ENCODE measurements around the gene C17orf50. TPM values are rescaled to one million over a fixed set of nuclear protein-coding genes. Genes with fewer than 3 reads are reported as not detected.

The C17orf50 gene
- total and polyA plus RNA-seq, 7 donors, result 0.07 TPM; not detected in 6

DNA sequence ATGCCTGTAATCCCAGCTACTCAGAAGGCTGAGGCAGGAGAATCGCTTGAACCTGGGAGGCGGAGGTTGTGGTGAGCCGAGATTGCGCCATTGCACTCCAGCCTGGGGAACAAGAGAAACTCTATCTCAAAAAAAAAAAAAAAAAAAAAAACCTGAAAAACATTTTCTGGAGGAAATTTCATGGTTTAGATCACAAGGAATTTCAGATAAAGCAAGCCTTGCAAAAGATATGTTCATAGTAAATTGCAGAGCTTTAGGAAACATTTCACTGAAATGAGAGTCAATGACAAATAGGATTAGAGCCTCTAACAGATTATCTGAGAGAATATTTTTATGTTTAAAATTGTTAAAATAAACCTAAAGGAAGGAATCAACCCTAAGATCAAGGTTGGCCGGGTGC is 51.8 kb downstream of the C17orf50 start:
- intact Hi-C loops (cut with DNase I), result no loop called here
- WGBS, 2 donors, result 89 to 91% methylated on average over 5 of the region's 5 CpGs
- peaks cover 0 to 64% (median 57%) of the 10 kb centered on the region in 4 donors for H3K4me1 ChIP-seq
- no peaks in the 10 kb centered on the region for H3K27me3 ChIP-seq
- no peak for DNase-seq
- no peak overlapping the region for H3K27ac ChIP-seq
- peaks cover 0 to 6% (median 0%) of the 10 kb centered on the region in 4 donors for H3K36me3 ChIP-seq
- H3K9me3 ChIP-seq, result no peaks in the 10 kb centered on the region
- TF ChIP-seq, protein P1, sequence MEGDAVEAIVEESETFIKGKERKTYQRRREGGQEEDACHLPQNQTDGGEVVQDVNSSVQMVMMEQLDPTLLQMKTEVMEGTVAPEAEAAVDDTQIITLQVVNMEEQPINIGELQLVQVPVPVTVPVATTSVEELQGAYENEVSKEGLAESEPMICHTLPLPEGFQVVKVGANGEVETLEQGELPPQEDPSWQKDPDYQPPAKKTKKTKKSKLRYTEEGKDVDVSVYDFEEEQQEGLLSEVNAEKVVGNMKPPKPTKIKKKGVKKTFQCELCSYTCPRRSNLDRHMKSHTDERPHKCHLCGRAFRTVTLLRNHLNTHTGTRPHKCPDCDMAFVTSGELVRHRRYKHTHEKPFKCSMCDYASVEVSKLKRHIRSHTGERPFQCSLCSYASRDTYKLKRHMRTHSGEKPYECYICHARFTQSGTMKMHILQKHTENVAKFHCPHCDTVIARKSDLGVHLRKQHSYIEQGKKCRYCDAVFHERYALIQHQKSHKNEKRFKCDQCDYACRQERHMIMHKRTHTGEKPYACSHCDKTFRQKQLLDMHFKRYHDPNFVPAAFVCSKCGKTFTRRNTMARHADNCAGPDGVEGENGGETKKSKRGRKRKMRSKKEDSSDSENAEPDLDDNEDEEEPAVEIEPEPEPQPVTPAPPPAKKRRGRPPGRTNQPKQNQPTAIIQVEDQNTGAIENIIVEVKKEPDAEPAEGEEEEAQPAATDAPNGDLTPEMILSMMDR (IDR thresholded peaks at IDR 0.05), result no peak
- H3K4me3 ChIP-seq, result no peak overlapping the region

Other genes starting within 250 kb of the C17orf50 start
- 1 to 10 TPM in 1 of 4 donors, under 1 TPM in 3; 0.27 to 1.2 (median 0.63) TPM for gene SLFN12L, start 223.2 kb upstream of the C17orf50 start, total RNA-seq
- 1 to 10 TPM in 1 of 3 donors, not detected in 2; 1.9 TPM for gene SLFN12L, start 223.2 kb upstream of the C17orf50 start, polyA plus RNA-seq
- gene SLFN14, start 200.1 kb upstream of the C17orf50 start, total RNA-seq, result not detected
- not detected for gene SLFN14, start 200.1 kb upstream of the C17orf50 start, polyA plus RNA-seq
- 10 to 100 TPM in 1 of 4 donors, 1 to 10 TPM in 3; 4.6 to 10.4 (median 6.5) TPM for gene PEX12, start 182.3 kb upstream of the C17orf50 start, total RNA-seq
- gene PEX12, start 182.3 kb upstream of the C17orf50 start, polyA plus RNA-seq, result 1 to 10 TPM in 2 of 3 donors, under 1 TPM in 1; 0.92 to 2.7 (median 2.4) TPM
- gene AP2B1, start 173.6 kb upstream of the C17orf50 start, total RNA-seq, result 10 to 100 TPM; 46.7 to 58.7 (median 53.2) TPM
- gene AP2B1, start 173.6 kb upstream of the C17orf50 start, polyA plus RNA-seq, result 10 to 100 TPM; 43.2 to 86.4 (median 46.7) TPM
- gene RASL10B, start 29.2 kb upstream of the C17orf50 start, total RNA-seq, result 1 to 10 TPM; 3.6 to 5.5 (median 3.8) TPM
- gene RASL10B, start 29.2 kb upstream of the C17orf50 start, polyA plus RNA-seq, result 1 to 10 TPM in 1 of 3 donors, under 1 TPM in 1, not detected in 1; 0.60 to 1.8 TPM
- not detected for gene GAS2L2, start 7.6 kb upstream of the C17orf50 start, total RNA-seq
- under 1 TPM in 1 of 3 donors, not detected in 2; 0.06 TPM for gene GAS2L2, start 7.6 kb upstream of the C17orf50 start, polyA plus RNA-seq
- gene MMP28, start 34.8 kb downstream of the C17orf50 start, total RNA-seq, result 10 to 100 TPM; 15.8 to 60.8 (median 40.5) TPM
- gene MMP28, start 34.8 kb downstream of the C17orf50 start, polyA plus RNA-seq, result 10 to 100 TPM; 24.0 to 52.9 (median 30.3) TPM
- gene TAF15, start 48.6 kb downstream of the C17orf50 start, total RNA-seq, result 10 to 100 TPM; 58.1 to 85.9 (median 71.3) TPM
- gene TAF15, start 48.6 kb downstream of the C17orf50 start, polyA plus RNA-seq, result 100 to 1,000 TPM in 1 of 3 donors, 10 to 100 TPM in 2; 55.9 to 147 (median 58.7) TPM
- gene HEATR9, start 108.0 kb downstream of the C17orf50 start, total RNA-seq, result not detected
- gene HEATR9, start 108.0 kb downstream of the C17orf50 start, polyA plus RNA-seq, result under 1 TPM in 1 of 3 donors, not detected in 2; 0.06 TPM
- gene CCL5, start 119.5 kb downstream of the C17orf50 start, total RNA-seq, result 1 to 10 TPM in 3 of 4 donors, not detected in 1; 1.8 to 3.3 (median 2.4) TPM
- gene CCL5, start 119.5 kb downstream of the C17orf50 start, polyA plus RNA-seq, result 10 to 100 TPM in 1 of 3 donors, 1 to 10 TPM in 2; 2.3 to 15.5 (median 3.6) TPM
- not detected for gene RDM1, start 169.9 kb downstream of the C17orf50 start, total RNA-seq
- gene RDM1, start 169.9 kb downstream of the C17orf50 start, polyA plus RNA-seq, result 1 to 10 TPM in 1 of 3 donors, under 1 TPM in 1, not detected in 1; 0.92 to 3.6 TPM
- gene LYZL6, start 182.8 kb downstream of the C17orf50 start, total RNA-seq, result not detected
- not detected for gene LYZL6, start 182.8 kb downstream of the C17orf50 start, polyA plus RNA-seq
- 1 to 10 TPM in 1 of 4 donors, not detected in 3; 1.1 TPM for gene CCL16, start 220.6 kb downstream of the C17orf50 start, total RNA-seq
- gene CCL16, start 220.6 kb downstream of the C17orf50 start, polyA plus RNA-seq, result under 1 TPM in 1 of 3 donors, not detected in 2; 0.10 TPM
- 10 to 100 TPM; 13.0 to 30.0 (median 23.7) TPM for gene CCL14, start 225.8 kb downstream of the C17orf50 start, total RNA-seq
- 10 to 100 TPM in 1 of 3 donors, under 1 TPM in 1, not detected in 1; 0.60 to 14.2 TPM for gene CCL14, start 225.8 kb downstream of the C17orf50 start, polyA plus RNA-seq
- not detected for gene CCL15, start 240.7 kb downstream of the C17orf50 start, total RNA-seq
- gene CCL15, start 240.7 kb downstream of the C17orf50 start, polyA plus RNA-seq, result 10 to 100 TPM; 30.1 to 37.2 (median 33.7) TPM